Stomach (tissue), 9 donors: ENCODE measurements around the gene LRP1. TPM values are rescaled to one million over a fixed set of nuclear protein-coding genes. Genes with fewer than 3 reads are reported as not detected.
A peak's percentile ranks its signal among the peaks of the same experiment; 100 is the strongest.

Experiments
- DNase-seq, 2 donors: peaks; one replicate each; pipeline versions ENCODE4 v3.0.0 to v3.0.0-alpha.2; 2013 to 2019
- H3K27ac ChIP-seq, 5 donors: fragments of 200-600 bp in 4 of 5; sonication (generic) in 4 of 5; one replicate each; pipeline ENCODE4 v1.5.1; 2013 to 2019; ENCODE audit warnings: mild to moderate bottlenecking in 1 of 5, moderate library complexity in 1 of 5
- H3K27me3 ChIP-seq, 3 donors: fragments of 200-600 bp; sonication (generic); one replicate each; pipeline ENCODE4 v1.5.1; 2017 to 2019; ENCODE audit warnings: mixed run types in 1 of 3
- H3K36me3 ChIP-seq, 4 donors: fragments of 200-600 bp; sonication (generic); 1 replicate in 3 of 4; 2 replicates in 1 of 4; pipeline ENCODE4 v1.5.1; 2016 to 2019
- H3K4me1 ChIP-seq, 4 donors: fragments of 200-600 bp; sonication (generic); one replicate each; pipeline ENCODE4 v1.5.1; 2016 to 2019
- H3K4me3 ChIP-seq, 4 donors: fragments of 200-600 bp; sonication (generic) in 3 of 4; one replicate each; pipeline ENCODE4 v1.5.1; 2016 to 2019; ENCODE audit warnings: mild to moderate bottlenecking in 1 of 4
- H3K9me3 ChIP-seq, 4 donors: fragments of 200-600 bp; sonication (generic); one replicate each; pipeline ENCODE4 v1.5.1; 2016 to 2019
- CTCF ChIP-seq, 7 experiments: fragments of 450-650 bp in 4 of 7; fragments of 200-600 bp in 3 of 7; sonication (generic) in 3 of 7; IDR thresholded peaks; one replicate each; pipeline ENCODE4 v1.5.1; 2016 to 2019; ENCODE audit warnings: antibody characterized with exemption in 7 of 7, control low read depth in 2 of 7, mild to moderate bottlenecking in 1 of 7
- EP300 ChIP-seq: sonication (generic); formaldehyde crosslinking; IDR thresholded peaks from one replicate; pipeline ENCODE4 v1.6.1; 2017; ENCODE audit warnings: antibody characterized with exemption
- POLR2A ChIP-seq, 4 donors: fragments of 450-650 bp; IDR thresholded peaks; one replicate each; pipeline ENCODE4 v1.6.1; 2016; ENCODE audit warnings: antibody characterized with exemption in 4 of 4, control low read depth in 2 of 4, mild to moderate bottlenecking in 1 of 4, moderate library complexity in 1 of 4
- POLR2AphosphoS5 ChIP-seq, 3 donors: sonication (generic); formaldehyde crosslinking; IDR thresholded peaks; one replicate each; pipeline ENCODE4 v1.6.1; 2016; ENCODE audit warnings: antibody characterized with exemption in 3 of 3
- WGBS, 5 donors: extraction: QIAGEN DNeasy Blood & Tissue Kit in 3 of 5; methylation state at CpG; one replicate each; pipeline versions ENCODE4 v1.1.5 to v1.1.7; 2013 to 2018; 5-methylcytosine and 5-hydroxymethylcytosine counted together
- intact Hi-C: fragments of 100-400 bp; cut with DNase I; formaldehyde crosslinking; loops from one replicate; pipeline ENCODE4 v1.15.1; 2023; ENCODE audit warnings: low total_unique reads
- polyA plus RNA-seq, 3 donors: library from polyadenylated mRNA; stranded (reverse); fragments of 200-250 nt; gene quantifications; one replicate each; pipeline ENCODE4 v1.2.3, GENCODE V29; 2013
- total RNA-seq, 5 donors: library from RNA; depleted of rRNA; stranded (reverse); fragments of >200 nt; gene quantifications; one replicate each; pipeline versions ENCODE4 v1.1.0 to v1.2.3, GENCODE V29; 2014 to 2016
- donor health status: healthy with polysubstance abuse.
- donor health status: Bipolar disorder and iron deficiency.
- donor health status: healthy.

LRP1 gene
- total and polyA plus RNA-seq, 8 donors: 13.5 to 510 (median 100) TPM

- DNase-seq: no peak
- Histone ChIP-seq H3K4me3 (no peak overlapping the region), H3K27ac (peak overlapping the region in 2 of 5 donors; percentile 16 to 98), H3K36me3 (peaks cover 65 to 93% (median 87%) of the 10 kb centered on the region in 4 donors), H3K9me3 (no peaks in the 10 kb centered on the region), H3K27me3 (no peaks in the 10 kb centered on the region), H3K4me1 (peaks cover 29 to 76% (median 40%) of the 10 kb centered on the region in 4 donors)
- WGBS, 5 donors: 74 to 83% (median 79%) methylated on average over 8 of the region's 8 CpGs
- intact Hi-C loops: no loop called here
- TF ChIP-seq CTCF (IDR thresholded peaks at IDR 0.05) (no peak), POLR2AphosphoS5 (IDR thresholded peaks at IDR 0.05) (no peak), EP300 (no peak), POLR2A (IDR thresholded peaks at IDR 0.05) (no peak)
These were observed 31.3 kb upstream of the LRP1 start for GRCh38 chr12:57096748-57097553.

- H3K27me3 ChIP-seq: no peaks in the 10 kb centered on the region
- H3K36me3 ChIP-seq: peaks cover 59 to 93% (median 87%) of the 10 kb centered on the region in 4 donors
- H3K4me3 ChIP-seq: no peak overlapping the region
- no peaks in the 10 kb centered on the region for H3K9me3 ChIP-seq
- DNase-seq: no peak
- H3K4me1 ChIP-seq: peaks cover 30 to 76% (median 40%) of the 10 kb centered on the region in 4 donors
- TF ChIP-seq POLR2A (IDR thresholded peaks at IDR 0.05) (no peak), POLR2AphosphoS5 (IDR thresholded peaks at IDR 0.05) (no peak), EP300 (no peak), CTCF (IDR thresholded peaks at IDR 0.05) (no peak)
- intact Hi-C loops: no loop called here
- WGBS, 5 donors: 85 to 92% (median 90%) methylated on average over 8 of the region's 8 CpGs
- H3K27ac ChIP-seq: peak overlapping the region in 1 of 5 donors; percentile 98
These were observed 30.8 kb upstream of the LRP1 start for GRCh38 chr12:57097554-57097835.

- Histone ChIP-seq H3K4me3 (no peak overlapping the region), H3K27me3 (no peaks in the 10 kb centered on the region), H3K36me3 (peaks cover 53 to 90% (median 86%) of the 10 kb centered on the region in 4 donors), H3K9me3 (no peaks in the 10 kb centered on the region), H3K4me1 (peaks cover 20 to 73% (median 31%) of the 10 kb centered on the region in 4 donors), H3K27ac (peak overlapping the region in 2 of 5 donors; percentile 10 to 21)
- no peak for DNase-seq
- 80 to 96% (median 90%) methylated on average over 1 of the region's 1 CpG for WGBS, 5 donors
- intact Hi-C loops: no loop called here
- TF ChIP-seq POLR2A (IDR thresholded peaks at IDR 0.05) (no peak), EP300 (no peak), POLR2AphosphoS5 (IDR thresholded peaks at IDR 0.05) (no peak), CTCF (IDR thresholded peaks at IDR 0.05) (no peak)
These were observed 29.7 kb upstream of the LRP1 start for GRCh38 chr12:57098546-57098945.

- H3K36me3 ChIP-seq: peaks cover 58 to 94% (median 90%) of the 10 kb centered on the region in 4 donors
- peak overlapping the region in 3 of 5 donors; percentile 10 to 50 (median 21) for H3K27ac ChIP-seq
These were observed 29.1 kb upstream of the LRP1 start for GRCh38 chr12:57099047-57099714.

More at GRCh38 chr12:57099047-57099714, 29.1 kb upstream of the LRP1 start:
- intact Hi-C loops: no loop called here
- H3K27me3 ChIP-seq: no peaks in the 10 kb centered on the region
- H3K4me1 ChIP-seq: peaks cover 14 to 69% (median 25%) of the 10 kb centered on the region in 4 donors
- H3K4me3 ChIP-seq: no peak overlapping the region
- TF ChIP-seq POLR2A (IDR thresholded peaks at IDR 0.05) (no peak), EP300 (no peak), CTCF (IDR thresholded peaks at IDR 0.05) (no peak), POLR2AphosphoS5 (IDR thresholded peaks at IDR 0.05) (no peak)
- WGBS, 5 donors: 68 to 83% (median 79%) methylated on average over 11 of the region's 11 CpGs
- DNase-seq: no peak
- H3K9me3 ChIP-seq: no peaks in the 10 kb centered on the region
